Activated naive CD4-positive, alpha-beta T cell (primary cell): Measurements from ENCODE around the gene NFATC2.

ENCODE experiments used
- DNase-seq, 4 experiments: peaks; one replicate each; lab custom pipeline; 2025; lab: John Stamatoyannopoulos, UW

The NFATC2 gene

DNA sequence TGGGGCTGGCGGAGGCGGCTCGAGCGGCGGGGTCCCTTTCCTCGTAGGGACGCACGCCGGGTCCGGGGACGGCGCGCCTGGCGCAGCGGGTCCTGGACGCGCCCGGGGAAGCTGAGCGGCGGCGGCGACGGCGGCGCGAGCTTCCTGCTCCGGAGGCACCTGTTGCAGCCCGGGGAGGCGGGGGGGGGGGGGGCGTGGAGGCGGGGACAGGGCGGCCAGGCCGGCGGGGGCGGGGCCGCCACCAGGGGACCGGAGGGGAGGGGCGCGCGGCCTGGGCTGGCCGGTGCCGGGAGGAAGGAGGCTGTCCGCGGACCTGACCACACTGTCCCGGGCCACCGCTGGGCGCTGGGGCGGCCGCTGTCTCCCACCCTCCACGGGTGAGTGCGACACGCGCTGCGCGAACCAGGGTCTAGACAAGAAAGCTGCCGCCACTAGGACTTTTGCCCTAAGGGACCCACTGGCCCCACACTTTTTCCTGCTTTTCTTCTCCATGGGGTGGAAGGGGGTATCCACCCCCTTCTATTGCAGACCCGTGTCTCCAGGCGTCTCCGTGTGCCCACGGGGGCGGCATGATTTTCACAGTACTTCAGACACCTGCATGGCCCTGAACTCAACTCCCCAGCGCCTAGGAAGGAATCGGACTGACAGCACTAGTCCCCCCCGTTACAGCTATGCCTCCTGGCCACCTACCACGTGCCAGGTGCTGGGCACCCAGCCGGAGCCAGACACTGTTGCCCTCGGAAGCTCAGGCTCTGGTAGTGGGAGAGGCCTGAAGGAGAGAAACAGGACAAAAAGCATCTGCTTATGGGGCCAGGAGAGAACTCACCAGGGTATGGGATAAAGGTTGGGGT is at the start of gene NFATC2:
NFATC2 (minus strand) TSS at position 149 of the 851 bp plus-strand sequence. CDS start 220 bp downstream, outside the sequence.
- peak; percentile 23 to 43 (median 40) for DNase-seq

DNA sequence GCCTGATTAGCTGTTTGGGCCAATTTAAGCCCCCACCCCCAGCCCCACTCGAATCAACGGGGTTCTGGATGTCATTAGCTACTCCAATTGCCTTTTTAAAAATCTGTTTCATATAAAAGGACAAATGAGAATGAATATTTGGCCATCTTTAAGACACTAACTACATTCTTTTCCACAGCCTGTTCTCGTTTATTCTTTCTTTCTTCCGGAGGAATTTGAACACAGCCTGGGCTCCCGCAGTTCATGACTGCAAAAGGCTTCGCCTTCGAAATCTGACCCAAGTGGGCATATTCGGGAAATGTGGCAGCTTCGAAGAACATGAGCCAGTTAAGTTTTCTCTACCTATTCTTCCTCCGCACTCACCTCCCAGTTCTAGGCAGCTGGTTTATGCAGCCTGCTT is 49.4 kb upstream of the NFATC2 start:
- DNase-seq, result no peak

GRCh38 chr20:51588762-51589161 is 46.2 kb upstream of the NFATC2 start:
- DNase-seq, result no peak

DNA sequence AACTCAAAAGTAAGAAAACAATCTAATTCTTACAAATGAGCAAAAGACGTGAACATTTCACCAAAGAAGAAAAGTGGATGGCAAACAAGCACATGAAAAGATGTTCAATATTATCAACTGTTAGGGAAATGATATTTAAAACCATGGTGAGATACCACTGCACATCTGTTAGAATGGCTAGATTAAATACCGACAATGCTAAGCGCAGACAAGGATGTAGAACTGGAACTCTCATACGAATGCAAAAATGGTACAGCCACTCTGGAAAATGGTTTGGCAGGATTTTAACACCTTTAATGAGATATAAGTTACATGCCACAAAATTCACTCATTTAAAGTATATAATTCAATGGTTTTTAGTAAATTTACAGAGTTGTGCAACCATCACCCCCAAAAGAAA is 44.6 kb upstream of the NFATC2 start:
- DNase-seq, result no peak

GRCh38 chr20:51586005-51586440 is 43.5 kb upstream of the NFATC2 start:
- no peak for DNase-seq

- DNase-seq, result no peak
These were observed 42.6 kb upstream of the NFATC2 start for GRCh38 chr20:51585148-51585547.

- no peak for DNase-seq
These were observed 42.2 kb upstream of the NFATC2 start for GRCh38 chr20:51584737-51585136.

DNA sequence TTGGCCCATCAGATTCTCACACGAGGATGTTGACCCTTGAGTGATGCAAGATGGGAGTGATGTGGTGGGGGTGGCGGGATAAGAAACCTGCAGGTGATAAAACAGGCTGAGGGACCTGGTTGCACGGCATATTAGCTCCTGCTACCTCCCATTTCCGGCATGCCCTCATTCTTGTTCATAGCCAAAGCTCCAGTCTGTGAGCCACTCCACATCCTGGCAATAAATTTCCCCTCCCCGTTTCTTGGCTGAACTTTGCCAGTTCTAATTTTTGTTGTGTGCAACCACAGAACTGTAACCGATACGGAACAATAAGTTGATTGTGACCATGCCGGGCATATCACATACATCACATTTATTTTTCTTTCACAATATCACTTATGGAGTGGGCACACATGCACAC is 41.6 kb upstream of the NFATC2 start:
- no peak for DNase-seq

DNA sequence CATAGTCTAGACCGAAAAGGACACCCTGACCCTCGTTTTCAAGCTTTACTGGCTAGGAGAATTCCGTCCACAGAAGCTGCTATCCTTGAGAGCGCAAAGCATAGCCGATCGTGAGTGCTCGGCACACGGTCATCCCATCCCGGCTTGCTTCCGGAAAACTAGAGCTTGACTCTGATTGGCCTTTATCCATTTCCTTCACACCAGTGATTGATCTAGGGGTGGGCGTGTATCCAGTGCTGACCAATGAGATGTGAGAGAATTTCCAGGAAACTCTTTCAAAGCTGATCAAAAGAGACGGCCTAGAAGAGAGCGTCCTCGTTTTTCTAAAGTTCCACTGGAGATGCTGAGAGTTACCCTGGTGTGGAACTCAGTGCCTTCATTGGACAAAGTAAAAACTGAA is 41.0 kb upstream of the NFATC2 start:
- no peak for DNase-seq

- no peak for DNase-seq
These were observed 40.6 kb upstream of the NFATC2 start for GRCh38 chr20:51583073-51583472.

GRCh38 chr20:51581571-51581970 is 39.1 kb upstream of the NFATC2 start:
- DNase-seq, result no peak

- DNase-seq, result no peak
These were observed 36.6 kb upstream of the NFATC2 start for GRCh38 chr20:51579137-51579536.

GRCh38 chr20:51578145-51578459 is 35.6 kb upstream of the NFATC2 start:
- no peak for DNase-seq

- DNase-seq, result no peak
These were observed 35.1 kb upstream of the NFATC2 start for GRCh38 chr20:51577432-51578144.

DNA sequence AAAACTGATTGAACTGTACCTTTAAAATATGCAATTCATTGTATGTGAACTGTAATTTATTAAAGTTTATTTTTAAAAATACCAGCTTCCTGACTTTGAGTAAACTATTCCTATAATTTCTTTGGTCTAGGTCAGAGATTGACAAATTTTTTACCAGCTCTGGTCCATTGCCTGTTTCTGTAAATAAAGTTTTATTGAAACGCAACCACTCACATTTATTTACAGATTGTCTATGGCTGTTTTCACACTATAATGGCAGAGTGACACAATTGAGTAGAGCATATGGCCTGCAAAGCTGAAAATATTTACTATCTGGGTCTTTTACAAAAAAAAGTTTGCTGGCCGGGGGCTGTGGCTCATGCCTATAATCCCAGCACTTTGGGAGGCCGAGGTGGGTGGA is 33.0 kb upstream of the NFATC2 start:
- no peak for DNase-seq

- DNase-seq, result no peak
These were observed 31.9 kb upstream of the NFATC2 start for GRCh38 chr20:51574248-51575033.

DNA sequence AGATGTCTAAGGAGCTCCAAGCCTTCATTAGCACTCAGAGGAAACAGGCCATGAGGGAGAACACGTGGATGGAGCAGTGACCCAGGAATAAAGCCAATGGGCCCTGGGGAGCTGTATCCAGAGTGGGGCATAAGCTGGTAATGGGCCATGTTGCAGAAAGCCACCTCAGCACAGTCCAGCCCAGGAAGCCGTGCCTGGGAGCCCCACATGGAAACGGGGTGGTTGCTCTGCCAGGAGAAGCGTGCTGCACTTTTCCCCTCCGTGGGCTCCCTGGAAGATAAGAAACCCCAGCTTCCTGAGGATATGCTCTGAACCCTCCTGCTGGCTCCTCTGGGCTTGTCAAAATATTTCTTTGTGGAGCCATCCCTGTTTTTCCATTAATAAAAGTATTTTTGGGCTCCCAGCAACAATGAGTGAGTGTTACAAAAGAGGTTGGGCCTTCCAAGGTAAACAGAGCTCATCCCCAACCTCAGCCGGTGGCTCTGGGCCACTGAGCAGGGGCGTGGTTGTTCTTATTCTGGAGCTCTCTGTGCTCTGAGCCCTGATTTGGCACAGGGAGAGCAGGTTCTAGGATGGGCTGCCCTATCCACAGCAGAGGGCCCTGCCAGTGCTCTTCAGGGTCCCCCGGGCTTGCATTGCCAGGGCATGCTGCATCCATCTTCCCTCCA is 31.2 kb upstream of the NFATC2 start:
- DNase-seq, result no peak

DNA sequence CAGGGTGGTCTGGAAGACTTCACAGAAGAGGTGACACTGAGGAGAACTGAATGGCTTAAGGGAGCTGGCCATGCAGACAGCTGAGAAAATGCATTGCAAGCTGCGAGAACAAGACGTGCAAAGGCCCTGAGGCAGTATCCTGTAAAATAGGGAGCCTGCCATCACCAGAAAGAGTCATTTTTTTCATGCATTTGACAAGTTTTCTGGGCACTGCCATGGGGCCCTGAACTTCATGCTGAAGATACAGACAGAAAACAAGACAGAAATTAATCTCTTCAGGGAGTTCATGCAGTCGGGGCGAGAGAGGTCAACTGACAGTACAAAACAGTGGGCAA is 28.9 kb upstream of the NFATC2 start:
- DNase-seq, result no peak

DNA sequence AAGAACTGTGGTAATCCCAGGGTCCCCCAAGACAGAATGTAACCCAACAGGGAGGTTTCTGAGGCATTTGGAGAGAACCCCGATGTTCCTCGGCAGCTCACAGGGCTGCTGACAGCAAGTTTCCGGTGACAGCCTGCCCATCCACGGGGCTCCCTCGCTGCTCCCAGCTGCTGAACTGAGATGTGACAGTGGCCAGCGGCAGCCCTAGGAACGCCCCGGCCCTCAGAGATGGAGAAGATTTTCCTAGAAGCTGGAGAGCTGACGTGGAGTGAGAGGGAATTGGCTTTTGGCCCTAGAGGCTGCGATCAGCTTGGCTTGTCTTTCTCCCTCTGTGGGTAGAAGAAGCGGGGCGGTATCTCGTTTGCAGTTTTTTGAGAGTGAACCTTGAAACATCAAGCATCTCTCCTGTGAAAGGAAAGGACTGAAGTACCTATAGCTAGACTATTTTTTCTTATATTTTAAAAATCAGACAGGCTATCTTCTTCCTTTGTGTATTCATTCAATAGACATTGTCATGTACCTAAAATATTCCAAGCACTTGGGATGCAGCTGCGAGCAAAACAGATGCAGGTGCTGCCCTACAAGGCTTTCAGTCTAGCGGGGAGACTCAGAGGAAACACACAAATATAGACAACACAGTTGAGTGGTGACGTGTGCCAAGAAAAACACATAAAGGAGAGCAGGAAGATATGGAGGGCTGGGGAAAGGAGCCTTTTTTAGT is 28.4 kb upstream of the NFATC2 start:
- DNase-seq, result no peak

DNA sequence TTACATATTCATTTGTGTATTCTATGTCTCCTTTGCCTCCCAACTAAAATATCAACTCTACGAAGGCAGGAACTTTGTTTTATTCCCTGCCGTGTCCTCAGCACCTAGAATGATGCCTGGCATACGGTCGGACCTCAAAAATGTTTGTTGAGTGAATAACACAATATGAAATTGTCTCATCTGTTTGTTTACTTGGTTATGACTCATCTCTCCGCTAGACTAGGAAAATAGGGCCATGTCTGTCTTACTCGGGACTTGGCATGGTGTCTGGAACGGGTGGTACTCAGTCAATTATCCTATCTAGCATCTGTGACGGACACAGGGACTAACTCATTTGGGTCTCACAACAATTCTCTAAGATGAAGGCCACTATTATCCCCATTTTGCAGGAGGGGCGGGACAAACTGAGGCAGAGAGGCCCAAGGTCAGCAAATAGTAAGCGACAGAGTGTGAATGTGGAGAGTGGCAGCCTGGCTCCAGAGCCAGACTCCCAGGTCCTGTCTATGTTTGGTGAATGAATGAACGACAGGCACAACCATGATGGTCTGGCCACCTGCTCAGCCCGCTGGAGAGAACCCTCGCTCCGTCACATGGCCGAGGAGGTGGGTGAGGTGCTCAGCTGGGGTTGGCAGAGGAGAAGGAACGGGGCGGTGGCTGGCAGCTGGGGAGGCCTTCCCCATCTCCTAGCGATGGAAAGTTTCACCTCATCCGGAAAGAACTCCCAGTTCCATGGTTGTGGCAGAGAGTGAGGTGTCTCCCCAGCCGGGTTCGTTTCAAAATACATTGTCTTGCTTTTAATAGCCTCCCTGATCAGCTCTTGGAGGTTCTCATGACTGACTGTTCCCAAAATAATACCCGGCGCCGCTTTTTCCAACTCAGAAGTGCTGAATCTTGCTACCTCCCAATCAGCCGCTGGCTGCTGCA is 27.6 kb upstream of the NFATC2 start:
- DNase-seq, result no peak
